Upper lobe of left lung (tissue), 6 donors: Measurements from ENCODE around the gene RGMA. TPM values are rescaled to one million over a fixed set of nuclear protein-coding genes. Genes with fewer than 3 reads are reported as not detected.

Experiments used
- ATAC-seq, 2 donors: fragments of 200-7000 bp; cut with Tn5 transposase; one replicate each; pipeline ENCODE4 v1.9.1; 2022; ENCODE audit warnings: mild to moderate bottlenecking in 2 of 2, moderate library complexity in 2 of 2; ENCODE audit not compliant: low FRiP score in 2 of 2
- DNase-seq, 2 donors: peaks; one replicate each; pipeline ENCODE4 v3.0.0-alpha.2; 2019 to 2020
- H3K27ac ChIP-seq, 4 donors: fragments of 200-600 bp; sonication (generic); one replicate each; pipeline ENCODE4 v1.5.1; 2016 to 2019
- H3K27me3 ChIP-seq, 4 donors: fragments of 200-600 bp; sonication (generic); one replicate each; pipeline ENCODE4 v1.5.1; 2017 to 2019
- H3K36me3 ChIP-seq, 4 donors: fragments of 200-600 bp; sonication (generic); one replicate each; pipeline ENCODE4 v1.5.1; 2016 to 2019
- H3K4me1 ChIP-seq, 4 donors: fragments of 200-600 bp; sonication (generic); one replicate each; pipeline ENCODE4 v1.5.1; 2018 to 2019
- H3K4me3 ChIP-seq, 4 donors: fragments of 200-600 bp; sonication (generic); one replicate each; pipeline ENCODE4 v1.5.1; 2017 to 2019; ENCODE audit warnings: mild to moderate bottlenecking in 2 of 4, moderate library complexity in 1 of 4
- H3K9me3 ChIP-seq, 4 donors: fragments of 200-600 bp; sonication (generic); one replicate each; pipeline ENCODE4 v1.5.1; 2018 to 2019
- EP300 ChIP-seq, 4 donors: sonication (generic); formaldehyde crosslinking; IDR thresholded peaks; one replicate each; pipeline ENCODE4 v1.5.1; 2017; ENCODE audit warnings: antibody characterized with exemption in 4 of 4, control low read depth in 2 of 4
- POLR2A ChIP-seq, 4 donors: fragments of 450-650 bp; IDR thresholded peaks; one replicate each; pipeline ENCODE4 v1.5.1; 2016 to 2017; ENCODE audit warnings: antibody characterized with exemption in 4 of 4, mild to moderate bottlenecking in 2 of 4
- POLR2AphosphoS5 ChIP-seq, 2 donors: sonication (generic); formaldehyde crosslinking; IDR thresholded peaks; one replicate each; pipeline ENCODE4 v1.5.1; 2017; ENCODE audit warnings: antibody characterized with exemption in 2 of 2
- WGBS, 2 donors: methylation state at CpG; one replicate each; pipeline ENCODE4 v1.1.5; 2017 to 2018; 5-methylcytosine and 5-hydroxymethylcytosine counted together
- total RNA-seq, 6 donors: library from RNA; depleted of rRNA in 4 of 6; stranded (reverse); fragments of >200 nt in 4 of 6; gene quantifications; one replicate each; pipeline versions ENCODE4 v1.1.0 to v1.2.1, GENCODE V29; 2016 to 2021
- TF ChIP-seq, protein P1 (sequence below), 6 experiments: fragments of 450-650 bp in 4 of 6; fragments of 200-600 bp in 2 of 6; sonication (generic) in 2 of 6; IDR thresholded peaks; one replicate each; pipeline ENCODE4 v1.5.1; 2016 to 2019; ENCODE audit warnings: antibody characterized with exemption in 6 of 6
- donor health status: DM: no; HTN: no; CAD: no; lungs with moderate emphysema.
- donor health status: DM: no; HTN: yes; CAD: no; lungs with severe emphysema.

Gene RGMA
- total RNA-seq, 6 donors from 2014 or later, result 2.3 to 14.2 (median 4.8) TPM

DNA sequence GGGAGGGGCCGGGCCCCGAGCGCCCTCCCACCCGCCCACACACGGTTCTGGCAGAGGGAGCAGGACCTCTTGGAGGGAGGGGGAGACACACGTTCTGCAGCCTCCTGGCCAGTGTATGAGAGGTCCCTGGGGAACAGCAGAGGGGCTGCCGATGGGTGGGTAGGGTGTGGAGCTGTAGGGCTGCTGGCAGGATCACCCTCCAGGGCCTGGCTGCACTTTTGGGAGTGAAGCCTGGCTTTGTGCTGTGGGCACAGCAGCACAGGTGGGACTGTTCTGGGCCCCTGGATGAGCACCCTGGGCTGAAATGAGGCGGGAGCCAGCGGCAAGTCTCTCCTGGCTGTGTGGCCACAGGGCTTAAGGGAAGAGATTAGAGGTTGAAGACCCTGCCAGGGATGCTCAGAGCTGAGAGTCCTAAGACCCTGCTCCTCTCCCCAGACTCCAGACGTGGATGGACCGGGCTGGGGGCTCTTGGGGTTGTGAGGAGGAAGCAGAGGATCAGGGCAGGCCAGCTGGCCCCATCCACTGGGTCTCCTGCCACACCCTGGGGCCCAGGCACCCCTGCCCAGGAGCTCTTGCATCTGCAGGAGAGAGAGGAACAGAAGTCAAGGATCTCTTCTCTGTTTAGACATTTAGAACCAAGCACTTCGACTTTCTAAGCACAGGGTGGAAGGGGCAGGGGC lies 45.2 kb downstream of the RGMA start:
- no peak for ATAC-seq
- TF ChIP-seq POLR2AphosphoS5 (IDR thresholded peaks at IDR 0.05), result no peak
- no peak for TF ChIP-seq POLR2A (IDR thresholded peaks at IDR 0.05)
- no peak for TF ChIP-seq EP300 (IDR thresholded peaks at IDR 0.05)
- TF ChIP-seq, protein P1, sequence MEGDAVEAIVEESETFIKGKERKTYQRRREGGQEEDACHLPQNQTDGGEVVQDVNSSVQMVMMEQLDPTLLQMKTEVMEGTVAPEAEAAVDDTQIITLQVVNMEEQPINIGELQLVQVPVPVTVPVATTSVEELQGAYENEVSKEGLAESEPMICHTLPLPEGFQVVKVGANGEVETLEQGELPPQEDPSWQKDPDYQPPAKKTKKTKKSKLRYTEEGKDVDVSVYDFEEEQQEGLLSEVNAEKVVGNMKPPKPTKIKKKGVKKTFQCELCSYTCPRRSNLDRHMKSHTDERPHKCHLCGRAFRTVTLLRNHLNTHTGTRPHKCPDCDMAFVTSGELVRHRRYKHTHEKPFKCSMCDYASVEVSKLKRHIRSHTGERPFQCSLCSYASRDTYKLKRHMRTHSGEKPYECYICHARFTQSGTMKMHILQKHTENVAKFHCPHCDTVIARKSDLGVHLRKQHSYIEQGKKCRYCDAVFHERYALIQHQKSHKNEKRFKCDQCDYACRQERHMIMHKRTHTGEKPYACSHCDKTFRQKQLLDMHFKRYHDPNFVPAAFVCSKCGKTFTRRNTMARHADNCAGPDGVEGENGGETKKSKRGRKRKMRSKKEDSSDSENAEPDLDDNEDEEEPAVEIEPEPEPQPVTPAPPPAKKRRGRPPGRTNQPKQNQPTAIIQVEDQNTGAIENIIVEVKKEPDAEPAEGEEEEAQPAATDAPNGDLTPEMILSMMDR (IDR thresholded peaks at IDR 0.05), result no peak
- WGBS, 2 donors, result 49 to 68% methylated on average over 9 to 12 of the region's 12 CpGs
- peaks cover 0 to 11% (median 0%) of the 10 kb centered on the region in 4 donors for H3K36me3 ChIP-seq
- H3K27me3 ChIP-seq, result no peaks in the 10 kb centered on the region
- peak in 1 of 2 donors; percentile 35 for DNase-seq
- peaks cover 0 to 27% (median 16%) of the 10 kb centered on the region in 4 donors for H3K4me1 ChIP-seq
- no peak overlapping the region for H3K4me3 ChIP-seq
- H3K9me3 ChIP-seq, result peaks cover 0 to 8% (median 0%) of the 10 kb centered on the region in 4 donors
- H3K27ac ChIP-seq, result no peak overlapping the region

DNA sequence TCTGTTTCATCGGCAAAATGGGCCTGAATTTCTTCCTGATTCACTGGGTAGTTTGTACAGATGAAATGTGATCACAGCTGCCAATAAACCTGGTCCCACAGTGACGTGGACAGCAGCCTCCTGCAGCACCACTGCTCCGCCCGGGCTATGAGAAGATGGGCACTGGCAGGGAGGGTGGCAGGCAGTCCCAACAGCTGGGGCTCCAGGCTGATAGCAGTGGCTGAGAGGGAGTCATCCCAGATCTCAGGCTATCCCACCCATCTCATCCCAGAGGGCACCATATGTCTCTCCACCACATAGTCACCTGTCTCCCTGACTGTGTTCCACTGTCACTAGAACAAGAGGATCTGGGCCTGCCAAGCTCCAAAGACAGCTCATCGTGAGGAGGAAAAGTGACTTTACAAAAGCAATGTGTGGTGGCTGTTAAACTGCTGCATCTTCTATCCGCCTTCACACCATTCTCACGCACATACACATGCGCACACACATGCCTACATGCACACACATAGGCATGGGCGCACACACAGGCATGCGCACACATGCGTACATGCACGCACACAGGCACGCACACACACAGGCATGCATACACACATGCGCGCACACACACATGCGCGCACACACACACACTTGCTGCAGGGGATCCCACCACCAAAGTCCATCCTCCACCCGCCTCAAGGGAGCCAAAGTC lies 46.2 kb downstream of the RGMA start:
- Histone ChIP-seq H3K36me3 (peaks cover 0 to 11% (median 0%) of the 10 kb centered on the region in 4 donors), H3K27ac (no peak overlapping the region), H3K4me3 (no peak overlapping the region), H3K9me3 (peaks cover 0 to 8% (median 0%) of the 10 kb centered on the region in 4 donors), H3K27me3 (no peaks in the 10 kb centered on the region), H3K4me1 (peaks cover 0 to 18% (median 12%) of the 10 kb centered on the region in 4 donors)
- 84 to 88% methylated on average over 17 to 18 of the region's 18 CpGs for WGBS, 2 donors
- no peak for TF ChIP-seq POLR2A (IDR thresholded peaks at IDR 0.05)
- TF ChIP-seq POLR2AphosphoS5 (IDR thresholded peaks at IDR 0.05), result no peak
- no peak for TF ChIP-seq EP300 (IDR thresholded peaks at IDR 0.05)
- TF ChIP-seq, protein P1 (IDR thresholded peaks at IDR 0.05), result no peak
- ATAC-seq, result no peak
- DNase-seq, result peak in 1 of 2 donors; percentile 19

DNA sequence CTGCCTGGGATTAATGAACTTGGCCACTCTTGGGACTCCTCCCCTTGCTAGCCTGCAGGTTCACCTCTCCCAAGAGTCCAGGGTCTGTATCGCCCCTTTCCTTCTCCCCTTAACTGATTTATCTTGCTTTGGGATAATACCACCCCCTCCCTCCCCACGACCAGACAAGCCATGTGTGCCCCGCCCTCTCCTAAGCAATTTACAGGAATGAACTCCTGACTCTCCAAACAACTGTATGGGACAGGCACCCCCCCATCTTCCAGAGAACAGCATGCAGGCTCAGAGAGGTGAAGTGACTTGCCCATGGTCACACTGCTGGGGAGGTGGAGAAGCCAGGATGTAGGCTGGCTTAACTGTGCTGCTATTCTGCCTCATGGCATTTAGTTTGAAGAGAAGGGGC lies 46.8 kb downstream of the RGMA start:
- no peak for DNase-seq
- WGBS, 2 donors, result 47 to 72% methylated on average over 3 of the region's 3 CpGs
- Histone ChIP-seq H3K9me3 (peaks cover 0 to 8% (median 0%) of the 10 kb centered on the region in 4 donors), H3K36me3 (peaks cover 0 to 11% (median 0%) of the 10 kb centered on the region in 4 donors), H3K27me3 (no peaks in the 10 kb centered on the region), H3K27ac (no peak overlapping the region), H3K4me3 (no peak overlapping the region), H3K4me1 (peaks cover 0 to 13% (median 11%) of the 10 kb centered on the region in 4 donors)
- TF ChIP-seq POLR2A (IDR thresholded peaks at IDR 0.05), result no peak
- TF ChIP-seq EP300 (IDR thresholded peaks at IDR 0.05), result no peak
- TF ChIP-seq, protein P1 (IDR thresholded peaks at IDR 0.05), result no peak
- no peak for TF ChIP-seq POLR2AphosphoS5 (IDR thresholded peaks at IDR 0.05)
- no peak for ATAC-seq

DNA sequence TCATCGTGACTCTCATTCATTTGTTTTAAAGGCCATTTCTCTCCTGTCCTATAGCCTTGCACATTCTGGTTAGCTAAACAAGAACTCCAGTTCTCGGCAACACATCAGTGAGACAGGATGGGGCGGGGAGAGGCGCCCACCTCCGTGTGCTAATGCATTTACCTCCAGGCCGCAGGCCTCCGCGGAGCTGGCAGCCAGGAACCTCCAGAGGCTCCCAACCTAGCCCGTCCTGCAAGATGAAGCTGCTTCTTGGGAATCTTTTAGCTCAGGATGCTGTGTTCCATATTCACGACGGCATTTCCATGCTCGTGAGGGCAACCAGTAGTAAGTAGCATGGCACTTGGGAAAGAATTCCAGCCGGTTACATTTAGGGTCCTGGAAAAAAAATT lies 47.9 kb downstream of the RGMA start:
- ATAC-seq, result no peak
- peak in 1 of 2 donors; percentile 62 for DNase-seq
- peaks cover 0 to 11% (median 0%) of the 10 kb centered on the region in 4 donors for H3K36me3 ChIP-seq
- peaks cover 0 to 3% (median 0%) of the 10 kb centered on the region in 4 donors for H3K9me3 ChIP-seq
- H3K4me3 ChIP-seq, result no peak overlapping the region
- H3K27me3 ChIP-seq, result no peaks in the 10 kb centered on the region
- WGBS, 2 donors, result 65 to 71% methylated on average over 12 to 13 of the region's 13 CpGs
- H3K27ac ChIP-seq, result no peak overlapping the region
- TF ChIP-seq POLR2AphosphoS5 (IDR thresholded peaks at IDR 0.05) (no peak), POLR2A (IDR thresholded peaks at IDR 0.05) (no peak), EP300 (IDR thresholded peaks at IDR 0.05) (no peak)
- TF ChIP-seq, protein P1 (IDR thresholded peaks at IDR 0.05), result no peak
- H3K4me1 ChIP-seq, result peaks cover 2 to 15% (median 13%) of the 10 kb centered on the region in 4 donors
